HEK293 (cell line): Measurements from ENCODE around the gene TNFRSF13B.

Source experiments
- HIC1 ChIP-seq: fragments of 450-650 bp; formaldehyde crosslinking; IDR thresholded peaks from 2 replicates; pipeline ENCODE4 v1.5.1; 2016; ENCODE audit warnings: missing biosample characterization, missing genetic modification characterization
- KLF10 ChIP-seq: fragments of 450-650 bp; IDR thresholded peaks from 2 replicates; pipeline ENCODE4 v1.5.1; 2018; ENCODE audit warnings: missing biosample characterization, mild to moderate bottlenecking, missing genetic modification characterization
- ZNF221 ChIP-seq: fragments of 450-650 bp; formaldehyde crosslinking; IDR thresholded peaks from 2 replicates; pipeline ENCODE4 v1.5.1; 2017; ENCODE audit warnings: missing biosample characterization, missing genetic modification characterization, borderline replicate concordance
- ZNF37A ChIP-seq: fragments of 450-650 bp; IDR thresholded peaks from 2 replicates; pipeline ENCODE4 v1.5.1; 2018; ENCODE audit warnings: missing biosample characterization, missing genetic modification characterization
- ZNF398 ChIP-seq: fragments of 450-650 bp; formaldehyde crosslinking; IDR thresholded peaks from 2 replicates; pipeline ENCODE4 v1.5.1; 2017; ENCODE audit warnings: missing biosample characterization, missing genetic modification characterization
- ZNF433 ChIP-seq: fragments of 450-650 bp; formaldehyde crosslinking; IDR thresholded peaks from 2 replicates; pipeline ENCODE4 v1.5.1; 2016; ENCODE audit warnings: missing biosample characterization, missing genetic modification characterization, low read depth
- ZNF501 ChIP-seq: fragments of 450-650 bp; formaldehyde crosslinking; IDR thresholded peaks from 2 replicates; pipeline ENCODE4 v1.5.1; 2016; ENCODE audit warnings: missing biosample characterization, missing genetic modification characterization
- ZNF621 ChIP-seq: fragments of 450-650 bp; formaldehyde crosslinking; IDR thresholded peaks from 2 replicates; pipeline ENCODE4 v1.5.1; 2017; ENCODE audit warnings: missing biosample characterization, missing genetic modification characterization
- ZNF660 ChIP-seq: fragments of 450-650 bp; IDR thresholded peaks from 2 replicates; pipeline ENCODE4 v1.5.1; 2018; ENCODE audit warnings: missing biosample characterization, mild to moderate bottlenecking, missing genetic modification characterization
- ZSCAN4 ChIP-seq: fragments of 450-650 bp; formaldehyde crosslinking; IDR thresholded peaks from 2 replicates; pipeline ENCODE4 v1.5.1; 2017; ENCODE audit warnings: missing biosample characterization, missing genetic modification characterization
- TF ChIP-seq, protein P1 (sequence below): fragments of 450-650 bp; formaldehyde crosslinking; IDR thresholded peaks from 2 replicates; pipeline ENCODE4 v1.5.1; 2016; ENCODE audit warnings: missing biosample characterization, missing genetic modification characterization
- TF ChIP-seq, protein P2 (sequence below): fragments of 450-650 bp; formaldehyde crosslinking; IDR thresholded peaks from 2 replicates; pipeline ENCODE4 v1.5.1; 2016; ENCODE audit warnings: missing biosample characterization, missing genetic modification characterization
- TF ChIP-seq, protein P3 (sequence below): fragments of 450-650 bp; formaldehyde crosslinking; IDR thresholded peaks from 2 replicates; pipeline ENCODE4 v1.5.1; 2016; ENCODE audit warnings: missing biosample characterization, missing genetic modification characterization
- TF ChIP-seq, protein P4 (sequence below): fragments of 450-650 bp; formaldehyde crosslinking; IDR thresholded peaks from 2 replicates; pipeline ENCODE4 v1.5.1; 2016; ENCODE audit warnings: missing biosample characterization, missing genetic modification characterization, low read depth

The TNFRSF13B gene

GRCh38 chr17:16991349-16992009 lies 19.6 kb upstream of the TNFRSF13B start (continued):
- TF ChIP-seq, protein P1, sequence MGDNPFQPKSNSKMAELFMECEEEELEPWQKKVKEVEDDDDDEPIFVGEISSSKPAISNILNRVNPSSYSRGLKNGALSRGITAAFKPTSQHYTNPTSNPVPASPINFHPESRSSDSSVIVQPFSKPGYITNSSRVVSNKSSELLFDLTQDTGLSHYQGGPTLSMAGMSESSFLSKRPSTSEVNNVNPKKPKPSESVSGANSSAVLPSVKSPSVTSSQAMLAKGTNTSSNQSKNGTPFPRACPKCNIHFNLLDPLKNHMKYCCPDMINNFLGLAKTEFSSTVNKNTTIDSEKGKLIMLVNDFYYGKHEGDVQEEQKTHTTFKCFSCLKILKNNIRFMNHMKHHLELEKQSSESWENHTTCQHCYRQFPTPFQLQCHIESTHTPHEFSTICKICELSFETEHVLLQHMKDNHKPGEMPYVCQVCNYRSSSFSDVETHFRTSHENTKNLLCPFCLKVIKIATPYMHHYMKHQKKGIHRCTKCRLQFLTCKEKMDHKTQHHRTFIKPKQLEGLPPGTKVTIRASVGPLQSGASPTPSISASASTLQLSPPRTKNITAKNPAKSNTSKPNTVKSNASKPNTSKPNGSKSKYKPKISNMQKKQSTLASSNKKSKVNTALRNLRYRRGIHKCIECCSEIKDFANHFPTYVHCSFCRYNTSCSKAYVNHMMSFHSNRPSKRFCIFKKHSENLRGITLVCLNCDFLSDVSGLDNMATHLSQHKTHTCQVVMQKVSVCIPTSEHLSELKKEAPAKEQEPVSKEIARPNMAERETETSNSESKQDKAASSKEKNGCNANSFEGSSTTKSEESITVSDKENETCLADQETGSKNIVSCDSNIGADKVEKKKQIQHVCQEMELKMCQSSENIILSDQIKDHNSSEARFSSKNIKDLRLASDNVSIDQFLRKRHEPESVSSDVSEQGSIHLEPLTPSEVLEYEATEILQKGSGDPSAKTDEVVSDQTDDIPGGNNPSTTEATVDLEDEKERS (tag by site-specific recombination) = no peak
- TF ChIP-seq, protein P2, sequence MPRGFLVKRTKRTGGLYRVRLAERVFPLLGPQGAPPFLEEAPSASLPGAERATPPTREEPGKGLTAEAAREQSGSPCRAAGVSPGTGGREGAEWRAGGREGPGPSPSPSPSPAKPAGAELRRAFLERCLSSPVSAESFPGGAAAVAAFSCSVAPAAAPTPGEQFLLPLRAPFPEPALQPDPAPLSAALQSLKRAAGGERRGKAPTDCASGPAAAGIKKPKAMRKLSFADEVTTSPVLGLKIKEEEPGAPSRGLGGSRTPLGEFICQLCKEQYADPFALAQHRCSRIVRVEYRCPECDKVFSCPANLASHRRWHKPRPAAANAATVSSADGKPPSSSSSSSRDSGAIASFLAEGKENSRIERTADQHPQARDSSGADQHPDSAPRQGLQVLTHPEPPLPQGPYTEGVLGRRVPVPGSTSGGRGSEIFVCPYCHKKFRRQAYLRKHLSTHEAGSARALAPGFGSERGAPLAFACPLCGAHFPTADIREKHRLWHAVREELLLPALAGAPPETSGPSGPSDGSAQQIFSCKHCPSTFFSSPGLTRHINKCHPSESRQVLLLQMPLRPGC (tag by site-specific recombination) = 0 out of 2 replicates have a peak, but pooled peaks have one; percentile 43
- TF ChIP-seq ZNF221 (tag by site-specific recombination) = no peak
- no peak for TF ChIP-seq ZNF398 (tag by site-specific recombination)
- peak; percentile 35; the same call in 1 of the 2 replicates for TF ChIP-seq KLF10 (tag by site-specific recombination)
- TF ChIP-seq, protein P3, sequence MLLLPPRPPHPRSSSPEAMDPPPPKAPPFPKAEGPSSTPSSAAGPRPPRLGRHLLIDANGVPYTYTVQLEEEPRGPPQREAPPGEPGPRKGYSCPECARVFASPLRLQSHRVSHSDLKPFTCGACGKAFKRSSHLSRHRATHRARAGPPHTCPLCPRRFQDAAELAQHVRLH (tag by site-specific recombination) = no peak
- TF ChIP-seq ZNF660 (tag by site-specific recombination) = no peak
- TF ChIP-seq, protein P4, sequence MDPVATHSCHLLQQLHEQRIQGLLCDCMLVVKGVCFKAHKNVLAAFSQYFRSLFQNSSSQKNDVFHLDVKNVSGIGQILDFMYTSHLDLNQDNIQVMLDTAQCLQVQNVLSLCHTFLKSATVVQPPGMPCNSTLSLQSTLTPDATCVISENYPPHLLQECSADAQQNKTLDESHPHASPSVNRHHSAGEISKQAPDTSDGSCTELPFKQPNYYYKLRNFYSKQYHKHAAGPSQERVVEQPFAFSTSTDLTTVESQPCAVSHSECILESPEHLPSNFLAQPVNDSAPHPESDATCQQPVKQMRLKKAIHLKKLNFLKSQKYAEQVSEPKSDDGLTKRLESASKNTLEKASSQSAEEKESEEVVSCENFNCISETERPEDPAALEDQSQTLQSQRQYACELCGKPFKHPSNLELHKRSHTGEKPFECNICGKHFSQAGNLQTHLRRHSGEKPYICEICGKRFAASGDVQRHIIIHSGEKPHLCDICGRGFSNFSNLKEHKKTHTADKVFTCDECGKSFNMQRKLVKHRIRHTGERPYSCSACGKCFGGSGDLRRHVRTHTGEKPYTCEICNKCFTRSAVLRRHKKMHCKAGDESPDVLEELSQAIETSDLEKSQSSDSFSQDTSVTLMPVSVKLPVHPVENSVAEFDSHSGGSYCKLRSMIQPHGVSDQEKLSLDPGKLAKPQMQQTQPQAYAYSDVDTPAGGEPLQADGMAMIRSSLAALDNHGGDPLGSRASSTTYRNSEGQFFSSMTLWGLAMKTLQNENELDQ (tag by site-specific recombination) = no peak
- TF ChIP-seq HIC1 = peak; percentile 65
- TF ChIP-seq ZNF501 (tag by site-specific recombination) = no peak
- no peak for TF ChIP-seq ZNF37A
- no peak for TF ChIP-seq ZNF433 (tag by site-specific recombination)
- TF ChIP-seq ZSCAN4 (tag by site-specific recombination) = peak; percentile 75
- no peak for TF ChIP-seq ZNF621 (tag by site-specific recombination)
- TF ChIP-seq, all 188 proteins: peak for 23
